Measurements from ENCODE around the gene SYNE1. TPM values are rescaled to one million over a fixed set of nuclear protein-coding genes. Genes with fewer than 3 reads are reported as not detected.

The SYNE1 gene
- total RNA-seq, 6 experiments from 2014 or later: 60.0 to 69.0 (median 66.9) TPM

DNA sequence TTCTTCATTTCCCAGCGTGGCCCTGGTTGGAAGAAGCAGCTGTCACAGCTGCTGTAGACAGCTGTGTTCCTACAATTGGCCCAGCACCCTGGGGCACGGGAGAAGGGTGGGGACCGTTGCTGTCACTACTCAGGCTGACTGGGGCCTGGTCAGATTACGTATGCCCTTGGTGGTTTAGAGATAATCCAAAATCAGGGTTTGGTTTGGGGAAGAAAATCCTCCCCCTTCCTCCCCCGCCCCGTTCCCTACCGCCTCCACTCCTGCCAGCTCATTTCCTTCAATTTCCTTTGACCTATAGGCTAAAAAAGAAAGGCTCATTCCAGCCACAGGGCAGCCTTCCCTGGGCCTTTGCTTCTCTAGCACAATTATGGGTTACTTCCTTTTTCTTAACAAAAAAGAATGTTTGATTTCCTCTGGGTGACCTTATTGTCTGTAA, 537.0 kb downstream of the SYNE1 start:
- TF ChIP-seq, protein P1, sequence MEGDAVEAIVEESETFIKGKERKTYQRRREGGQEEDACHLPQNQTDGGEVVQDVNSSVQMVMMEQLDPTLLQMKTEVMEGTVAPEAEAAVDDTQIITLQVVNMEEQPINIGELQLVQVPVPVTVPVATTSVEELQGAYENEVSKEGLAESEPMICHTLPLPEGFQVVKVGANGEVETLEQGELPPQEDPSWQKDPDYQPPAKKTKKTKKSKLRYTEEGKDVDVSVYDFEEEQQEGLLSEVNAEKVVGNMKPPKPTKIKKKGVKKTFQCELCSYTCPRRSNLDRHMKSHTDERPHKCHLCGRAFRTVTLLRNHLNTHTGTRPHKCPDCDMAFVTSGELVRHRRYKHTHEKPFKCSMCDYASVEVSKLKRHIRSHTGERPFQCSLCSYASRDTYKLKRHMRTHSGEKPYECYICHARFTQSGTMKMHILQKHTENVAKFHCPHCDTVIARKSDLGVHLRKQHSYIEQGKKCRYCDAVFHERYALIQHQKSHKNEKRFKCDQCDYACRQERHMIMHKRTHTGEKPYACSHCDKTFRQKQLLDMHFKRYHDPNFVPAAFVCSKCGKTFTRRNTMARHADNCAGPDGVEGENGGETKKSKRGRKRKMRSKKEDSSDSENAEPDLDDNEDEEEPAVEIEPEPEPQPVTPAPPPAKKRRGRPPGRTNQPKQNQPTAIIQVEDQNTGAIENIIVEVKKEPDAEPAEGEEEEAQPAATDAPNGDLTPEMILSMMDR (IDR thresholded peaks at IDR 0.05): no peak
- Mint-ChIP-seq H3K27ac (peak overlapping the region; percentile 52), H3K4me3 (peak overlapping the region; percentile 55)

DNA sequence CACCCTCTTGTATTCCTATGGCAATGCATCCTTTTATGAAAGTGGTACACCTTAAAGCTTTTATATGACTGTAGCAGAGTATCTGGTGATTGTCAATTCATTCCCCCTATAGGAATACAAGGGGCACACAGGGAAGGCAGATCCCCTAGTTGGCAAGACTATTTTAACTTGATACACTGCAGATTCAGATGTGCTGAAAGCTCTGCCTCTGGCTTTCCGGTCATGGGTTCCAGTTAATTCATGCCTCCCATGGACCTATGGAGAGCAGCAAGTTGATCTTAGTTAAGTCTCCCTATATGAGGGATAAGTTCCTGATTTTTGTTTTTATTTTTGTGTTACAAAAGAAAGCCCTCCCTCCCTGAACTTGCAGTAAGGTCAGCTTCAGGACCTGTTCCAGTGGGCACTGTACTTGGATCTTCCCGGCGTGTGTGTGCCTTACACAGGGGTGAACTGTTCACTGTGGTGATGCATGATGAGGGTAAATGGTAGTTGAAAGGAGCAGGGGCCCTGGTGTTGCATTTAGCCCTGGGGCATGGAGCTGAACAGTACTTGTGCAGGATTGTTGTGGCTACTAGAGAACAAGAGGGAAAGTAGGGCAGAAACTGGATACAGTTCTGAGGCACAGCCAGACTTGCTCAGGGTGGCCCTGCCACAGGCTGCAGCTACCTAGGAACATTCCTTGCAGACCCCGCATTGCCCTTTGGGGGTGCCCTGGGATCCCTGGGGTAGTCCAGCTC, 537.5 kb downstream of the SYNE1 start:
- Mint-ChIP-seq H3K27me3 (ENCODE audit: insufficient read depth) (peaks cover 2% of the 10 kb centered on the region; the same call in 1 of the 2 replicates), H3K4me1 (ENCODE audit: low read depth) (peaks cover 74% of the 10 kb centered on the region), H3K4me3 (no peak overlapping the region), H3K36me3 (ENCODE audit: low read depth) (peaks cover 19% of the 10 kb centered on the region), H3K9me3 (peaks cover 12% of the 10 kb centered on the region; the same call in 1 of the 2 replicates), H3K27ac (peak overlapping the region; percentile 52)
- DNase-seq: no peak
- TF ChIP-seq, protein P1 (IDR thresholded peaks at IDR 0.05): no peak

More for the DNA sequence above, 537.0 kb downstream of the SYNE1 start:
- H3K4me1 Mint-ChIP-seq (ENCODE audit: low read depth): peaks cover 68% of the 10 kb centered on the region
- peaks cover 14% of the 10 kb centered on the region for H3K36me3 Mint-ChIP-seq (ENCODE audit: low read depth)
- DNase-seq: peak; percentile 22
- peaks cover 2% of the 10 kb centered on the region; the same call in 1 of the 2 replicates for H3K27me3 Mint-ChIP-seq (ENCODE audit: insufficient read depth)
- peaks cover 7% of the 10 kb centered on the region; the same call in 1 of the 2 replicates for H3K9me3 Mint-ChIP-seq

DNA sequence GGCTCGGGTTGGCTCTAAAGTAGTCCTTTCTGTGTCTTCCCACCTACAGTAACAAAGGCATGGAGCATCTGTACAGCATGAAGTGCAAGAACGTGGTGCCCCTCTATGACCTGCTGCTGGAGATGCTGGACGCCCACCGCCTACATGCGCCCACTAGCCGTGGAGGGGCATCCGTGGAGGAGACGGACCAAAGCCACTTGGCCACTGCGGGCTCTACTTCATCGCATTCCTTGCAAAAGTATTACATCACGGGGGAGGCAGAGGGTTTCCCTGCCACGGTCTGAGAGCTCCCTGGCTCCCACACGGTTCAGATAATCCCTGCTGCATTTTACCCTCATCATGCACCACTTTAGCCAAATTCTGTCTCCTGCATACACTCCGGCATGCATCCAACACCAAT, 538.5 kb downstream of the SYNE1 start:
- Mint-ChIP-seq H3K9me3 (peaks cover 13% of the 10 kb centered on the region; the same call in 1 of the 2 replicates), H3K27me3 (ENCODE audit: insufficient read depth) (peaks cover 3% of the 10 kb centered on the region; the same call in 1 of the 2 replicates), H3K27ac (no peak overlapping the region), H3K4me3 (no peak overlapping the region), H3K36me3 (ENCODE audit: low read depth) (peaks cover 20% of the 10 kb centered on the region), H3K4me1 (ENCODE audit: low read depth) (peaks cover 83% of the 10 kb centered on the region)
- TF ChIP-seq, protein P1 (IDR thresholded peaks at IDR 0.05): no peak
- DNase-seq: no peak

DNA sequence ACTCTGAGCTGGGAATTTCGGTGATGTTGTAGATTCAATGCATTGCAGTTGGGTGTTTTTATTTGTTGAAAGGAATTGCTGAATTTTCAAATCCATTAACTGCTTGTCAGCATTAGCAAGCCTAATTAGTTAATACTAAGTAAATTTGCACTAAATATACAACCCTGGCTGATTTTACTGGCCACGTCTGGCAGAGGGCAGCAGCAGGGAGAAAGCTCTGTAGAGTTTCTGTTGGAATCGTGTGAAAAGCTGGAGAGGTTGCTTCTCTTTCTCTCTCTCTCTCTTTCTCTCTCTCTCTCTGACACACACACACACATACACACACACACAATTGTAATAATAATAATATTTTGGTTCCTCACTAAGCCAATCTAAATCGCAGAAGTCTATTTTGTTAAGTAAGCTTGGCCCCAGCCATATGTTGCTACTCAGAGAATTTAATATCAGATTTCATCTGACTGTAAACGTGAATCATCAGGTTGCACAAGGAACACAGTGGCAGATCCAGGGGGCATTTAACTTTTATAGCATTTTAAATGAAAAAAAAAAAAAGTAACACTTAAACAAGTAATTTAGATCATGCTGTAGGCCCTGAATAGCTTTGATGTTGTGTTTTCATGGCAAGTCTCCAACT, 540.2 kb downstream of the SYNE1 start:
- peak overlapping the region; percentile 61 for H3K4me3 Mint-ChIP-seq
- peaks cover 13% of the 10 kb centered on the region; the same call in 1 of the 2 replicates for H3K9me3 Mint-ChIP-seq
- H3K4me1 Mint-ChIP-seq (ENCODE audit: low read depth): peaks cover 91% of the 10 kb centered on the region
- peak; percentile 80 for DNase-seq
- H3K27me3 Mint-ChIP-seq (ENCODE audit: insufficient read depth): peaks cover 3% of the 10 kb centered on the region; the same call in 1 of the 2 replicates
- H3K27ac Mint-ChIP-seq: peak overlapping the region; percentile 86
- H3K36me3 Mint-ChIP-seq (ENCODE audit: low read depth): peaks cover 16% of the 10 kb centered on the region
- TF ChIP-seq, protein P1 (IDR thresholded peaks at IDR 0.05): 0 out of 2 replicates have a peak, but pooled peaks have one; percentile 2

DNA sequence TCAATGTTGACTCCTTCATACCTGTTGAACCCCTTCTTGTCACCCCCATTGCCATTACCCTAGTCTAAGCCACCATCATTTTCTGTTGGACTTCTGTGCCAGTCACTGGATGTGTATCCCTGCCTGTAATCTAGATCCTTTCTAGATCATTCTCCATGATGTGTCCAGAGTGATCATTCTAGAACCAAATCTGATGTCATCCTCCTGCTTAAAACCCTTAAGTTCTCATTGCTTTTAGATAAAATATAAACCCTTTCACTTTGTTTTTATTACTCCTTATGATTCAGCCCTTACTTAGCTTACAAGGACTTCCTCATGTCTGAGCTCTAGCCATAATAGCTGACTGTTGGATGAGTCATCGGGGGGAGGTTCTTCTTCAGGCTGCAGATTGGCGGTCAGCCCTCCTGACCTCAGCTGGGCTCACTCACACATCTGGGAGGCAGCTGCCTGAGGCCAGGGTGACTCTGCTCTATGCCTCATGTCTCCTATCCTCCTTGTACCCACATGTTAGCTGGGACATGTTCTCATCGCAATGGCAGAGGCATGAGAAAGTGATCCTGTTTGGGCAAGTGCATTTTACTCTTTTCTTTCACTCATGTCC, 542.1 kb downstream of the SYNE1 start:
- Mint-ChIP-seq H3K27ac (peak overlapping the region; percentile 74), H3K4me1 (ENCODE audit: low read depth) (peaks cover 93% of the 10 kb centered on the region), H3K4me3 (no peak overlapping the region), H3K9me3 (peaks cover 13% of the 10 kb centered on the region; the same call in 1 of the 2 replicates), H3K27me3 (ENCODE audit: insufficient read depth) (peaks cover 3% of the 10 kb centered on the region; the same call in 1 of the 2 replicates), H3K36me3 (ENCODE audit: low read depth) (peaks cover 16% of the 10 kb centered on the region)
- TF ChIP-seq, protein P1 (IDR thresholded peaks at IDR 0.05): no peak
- peak; percentile 99 for DNase-seq
